Hepatocyte (in vitro differentiated cells): ENCODE data around the gene GBP7. TPM values are rescaled to one million over a fixed set of nuclear protein-coding genes. Genes with fewer than 3 reads are reported as not detected.
"Not testable (repeated sequence)": the region's sequence is repeated elsewhere in the genome, so short reads cannot be mapped to it uniquely, and the experiment has no call there.

Experiments
- DNase-seq: peaks from one replicate; pipeline ENCODE4 v3.0.0-alpha.2; 2016; ENCODE audit warnings: low spot score
- H2AFZ ChIP-seq: fragments of 200-600 bp; sonication (generic); 2 replicates; pipeline ENCODE4 v1.6.0; 2016; ENCODE audit warnings: antibody characterized with exemption, mild to moderate bottlenecking
- H3K27ac ChIP-seq: fragments of 200-600 bp; sonication (generic); 2 replicates; pipeline ENCODE4 v1.5.1; 2016; ENCODE audit warnings: mild to moderate bottlenecking
- H3K27me3 ChIP-seq: fragments of 200-600 bp; sonication (generic); 2 replicates; pipeline ENCODE4 v1.6.1; 2016
- H3K36me3 ChIP-seq: fragments of 200-600 bp; sonication (generic); replicated peaks from 2 replicates; pipeline ENCODE4 v1.5.1; 2016; ENCODE audit warnings: low read depth; ENCODE audit not compliant: insufficient read depth
- H3K4me1 ChIP-seq: fragments of 200-600 bp; sonication (generic); 2 replicates; pipeline ENCODE4 v1.5.1; 2016; ENCODE audit warnings: mild to moderate bottlenecking, moderate library complexity; ENCODE audit not compliant: insufficient read depth
- H3K4me2 ChIP-seq: fragments of 200-600 bp; sonication (generic); 2 replicates; pipeline ENCODE4 v1.6.0; 2016
- H3K4me3 ChIP-seq: fragments of 200-600 bp; sonication (generic); 2 replicates; pipeline ENCODE4 v1.5.1; 2016; ENCODE audit warnings: mild to moderate bottlenecking
- H3K79me2 ChIP-seq: fragments of 200-600 bp; sonication (generic); 2 replicates; pipeline ENCODE4 v1.6.0; 2017; ENCODE audit warnings: mild to moderate bottlenecking
- H3K9me2 ChIP-seq: fragments of 200-600 bp; sonication (generic); replicated peaks from 2 replicates; pipeline ENCODE4 v1.6.0; 2017; ENCODE audit warnings: mild to moderate bottlenecking; ENCODE audit not compliant: insufficient read depth
- H3K9me3 ChIP-seq: fragments of 200-600 bp; sonication (generic); 2 replicates; pipeline ENCODE4 v1.5.1; 2016; ENCODE audit warnings: low read depth, mild to moderate bottlenecking
- H4K20me1 ChIP-seq: fragments of 200-600 bp; sonication (generic); 2 replicates; pipeline ENCODE4 v1.6.0; 2016; ENCODE audit warnings: mild to moderate bottlenecking; ENCODE audit not compliant: insufficient read depth, poor library complexity, severe bottlenecking
- EZH2 ChIP-seq: fragments of 200-600 bp; sonication (generic); IDR thresholded peaks from 2 replicates; pipeline ENCODE4 v1.6.1; 2016; ENCODE audit warnings: antibody characterized with exemption, mild to moderate bottlenecking, borderline replicate concordance
- EZH2phosphoT487 ChIP-seq: fragments of 200-600 bp; sonication (generic); IDR thresholded peaks from one replicate; pipeline ENCODE4 v1.6.1; 2018; ENCODE audit warnings: antibody characterized with exemption, mild to moderate bottlenecking, low read depth, moderate library complexity; ENCODE audit not compliant: unreplicated experiment, severe bottlenecking
- WGBS: methylation state at CpG from one replicate; pipeline ENCODE4 v1.1.6; 2016; ENCODE audit warnings: low lambda C conversion rate; ENCODE audit errors: missing lambda C conversion rate; 5-methylcytosine and 5-hydroxymethylcytosine counted together
- polyA plus RNA-seq: library from polyadenylated mRNA; unstranded; fragments of >200 nt; fragmentation: Nextera tagmentation; extraction: Ambion mirVana; gene quantifications from 2 replicates; pipeline ENCODE4 v1.2.1, GENCODE V29; 2016
- total RNA-seq: library from RNA; depleted of rRNA; stranded (reverse); fragments of >200 nt; gene quantifications from 2 replicates; pipeline ENCODE4 v1.2.3, GENCODE V29; 2014
- TF ChIP-seq, protein P1 (sequence below): fragments of 200-600 bp; sonication (generic); IDR thresholded peaks from 2 replicates; pipeline ENCODE4 v1.5.1; 2016; ENCODE audit warnings: antibody characterized with exemption, mild to moderate bottlenecking; ENCODE audit not compliant: poor library complexity

The GBP7 gene
- total and polyA plus RNA-seq, 2 experiments from 2014 or later: 0.27 to 0.63 TPM

DNA sequence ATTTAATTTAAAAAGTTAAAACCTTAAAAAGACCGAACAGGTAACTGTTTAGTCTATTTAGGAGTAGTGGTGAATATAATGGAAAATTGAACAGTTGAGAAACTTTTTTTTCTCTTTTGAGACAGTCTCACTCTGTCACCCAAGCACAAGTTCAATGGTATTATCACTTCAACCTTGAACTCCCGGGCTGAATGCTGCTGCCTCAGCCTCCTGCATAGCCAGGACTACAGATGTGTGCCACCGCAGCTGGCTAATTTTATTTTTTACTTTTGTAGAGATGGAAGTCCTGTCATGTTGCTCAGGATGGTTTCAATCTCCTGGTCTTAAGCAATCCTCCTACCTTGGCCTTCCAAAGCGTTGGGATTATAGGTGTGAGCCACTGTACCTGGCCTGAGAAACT is 33.6 kb downstream of the GBP7 start:
- Histone ChIP-seq H3K4me3 (no peak overlapping the region), H3K79me2 (no peaks in the 10 kb centered on the region), H4K20me1 (no peaks in the 10 kb centered on the region), H3K4me1 (no peaks in the 10 kb centered on the region), H3K9me2 (no peaks in the 10 kb centered on the region), H3K27ac (no peak overlapping the region), H3K27me3 (no peaks in the 10 kb centered on the region), H3K36me3 (no peaks in the 10 kb centered on the region), H3K9me3 (no peaks in the 10 kb centered on the region), H2AFZ (no peak overlapping the region), H3K4me2 (no peak overlapping the region)
- no peak for DNase-seq
- 88% methylated on average over 4 of the region's 4 CpGs for WGBS
- TF ChIP-seq, protein P1, sequence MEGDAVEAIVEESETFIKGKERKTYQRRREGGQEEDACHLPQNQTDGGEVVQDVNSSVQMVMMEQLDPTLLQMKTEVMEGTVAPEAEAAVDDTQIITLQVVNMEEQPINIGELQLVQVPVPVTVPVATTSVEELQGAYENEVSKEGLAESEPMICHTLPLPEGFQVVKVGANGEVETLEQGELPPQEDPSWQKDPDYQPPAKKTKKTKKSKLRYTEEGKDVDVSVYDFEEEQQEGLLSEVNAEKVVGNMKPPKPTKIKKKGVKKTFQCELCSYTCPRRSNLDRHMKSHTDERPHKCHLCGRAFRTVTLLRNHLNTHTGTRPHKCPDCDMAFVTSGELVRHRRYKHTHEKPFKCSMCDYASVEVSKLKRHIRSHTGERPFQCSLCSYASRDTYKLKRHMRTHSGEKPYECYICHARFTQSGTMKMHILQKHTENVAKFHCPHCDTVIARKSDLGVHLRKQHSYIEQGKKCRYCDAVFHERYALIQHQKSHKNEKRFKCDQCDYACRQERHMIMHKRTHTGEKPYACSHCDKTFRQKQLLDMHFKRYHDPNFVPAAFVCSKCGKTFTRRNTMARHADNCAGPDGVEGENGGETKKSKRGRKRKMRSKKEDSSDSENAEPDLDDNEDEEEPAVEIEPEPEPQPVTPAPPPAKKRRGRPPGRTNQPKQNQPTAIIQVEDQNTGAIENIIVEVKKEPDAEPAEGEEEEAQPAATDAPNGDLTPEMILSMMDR: no peak
- TF ChIP-seq EZH2 (no peak), EZH2phosphoT487 (no peak)

- Histone ChIP-seq H3K4me2 (no peak overlapping the region), H3K36me3 (no peaks in the 10 kb centered on the region), H2AFZ (no peak overlapping the region), H3K9me3 (no peaks in the 10 kb centered on the region), H3K27me3 (no peaks in the 10 kb centered on the region), H3K9me2 (no peaks in the 10 kb centered on the region), H4K20me1 (no peaks in the 10 kb centered on the region), H3K4me3 (no peak overlapping the region), H3K27ac (no peak overlapping the region), H3K4me1 (peaks cover 5% of the 10 kb centered on the region), H3K79me2 (no peaks in the 10 kb centered on the region)
- 90% methylated on average over 1 of the region's 1 CpG for WGBS
- no peak for DNase-seq
- TF ChIP-seq EZH2phosphoT487 (no peak), EZH2 (no peak)
- TF ChIP-seq, protein P1: no peak
Observed at GRCh38 chr1:89133747-89134146, 42.1 kb downstream of the GBP7 start.

GRCh38 chr1:89130716-89131115 is 45.1 kb downstream of the GBP7 start:
- H3K9me3 ChIP-seq: no peaks in the 10 kb centered on the region
- H3K9me2 ChIP-seq: no peaks in the 10 kb centered on the region
- no peak overlapping the region for H3K27ac ChIP-seq
- H2AFZ ChIP-seq: no peak overlapping the region
- 50% methylated on average over 1 of the region's 1 CpG for WGBS
- no peaks in the 10 kb centered on the region for H4K20me1 ChIP-seq
- TF ChIP-seq, protein P1: no peak
- TF ChIP-seq EZH2 (no peak), EZH2phosphoT487 (no peak)
- no peak overlapping the region for H3K4me3 ChIP-seq
- H3K79me2 ChIP-seq: no peaks in the 10 kb centered on the region
- DNase-seq: no peak
- H3K27me3 ChIP-seq: no peaks in the 10 kb centered on the region
- no peak overlapping the region for H3K4me2 ChIP-seq
- H3K36me3 ChIP-seq: no peaks in the 10 kb centered on the region
- H3K4me1 ChIP-seq: peaks cover 11% of the 10 kb centered on the region

- Histone ChIP-seq H2AFZ (no peak overlapping the region), H3K9me2 (no peaks in the 10 kb centered on the region), H3K4me1 (peaks cover 19% of the 10 kb centered on the region), H3K4me2 (no peak overlapping the region), H3K36me3 (no peaks in the 10 kb centered on the region), H3K79me2 (peaks cover under 1% of the 10 kb centered on the region), H3K4me3 (no peak overlapping the region), H3K27ac (no peak overlapping the region), H3K27me3 (no peaks in the 10 kb centered on the region), H4K20me1 (no peaks in the 10 kb centered on the region), H3K9me3 (no peaks in the 10 kb centered on the region)
- DNase-seq: no peak
- TF ChIP-seq EZH2phosphoT487: no peak
- TF ChIP-seq EZH2: no peak
- TF ChIP-seq, protein P1: no peak
- 86% methylated on average over 4 of the region's 4 CpGs for WGBS
Observed at GRCh38 chr1:89129911-89130310, 45.9 kb downstream of the GBP7 start.

DNA sequence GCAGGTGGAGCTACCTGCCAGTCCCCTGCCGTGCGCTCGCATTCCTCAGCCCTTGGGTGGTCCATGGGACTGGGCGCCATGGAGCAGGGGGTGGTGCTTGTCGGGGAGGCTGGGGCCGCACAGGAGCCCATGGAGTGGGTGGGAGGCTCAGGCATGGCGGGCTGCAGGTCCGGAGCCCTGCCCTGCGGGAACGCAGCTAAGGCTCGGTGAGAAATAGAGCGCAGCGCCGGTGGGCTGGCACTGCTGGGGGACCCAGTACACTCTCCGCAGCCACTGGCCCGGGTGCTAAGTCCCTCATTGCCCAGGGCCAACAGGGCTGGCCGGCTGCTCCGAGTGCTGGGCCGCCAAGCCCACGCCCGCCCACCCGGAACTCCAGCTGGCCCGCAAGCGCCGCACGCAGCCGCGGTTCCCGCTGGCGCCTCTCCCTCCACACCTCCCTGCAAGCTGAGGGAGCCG is 47.8 kb downstream of the GBP7 start:
- not testable (repeated sequence) for H3K27ac ChIP-seq, H3K4me3 ChIP-seq

More for the DNA sequence above, 47.8 kb downstream of the GBP7 start:
- not testable (repeated sequence) for H3K9me2 ChIP-seq, H3K79me2 ChIP-seq, H2AFZ ChIP-seq, H3K4me2 ChIP-seq, H3K36me3 ChIP-seq, H3K27me3 ChIP-seq, H4K20me1 ChIP-seq, DNase-seq, H3K9me3 ChIP-seq
- WGBS: 98% methylated on average over 17 of the region's 31 CpGs
- peaks cover 25% of the 10 kb centered on the region for H3K4me1 ChIP-seq
